Vagina (tissue), 2 donors: ENCODE measurements around the gene AGMAT.

Experiments
- CTCF ChIP-seq, 3 experiments: fragments of 450-650 bp in 2 of 3; fragments of 200-600 bp in 1 of 3; sonication (generic) in 1 of 3; IDR thresholded peaks; one replicate each; pipeline ENCODE4 v1.5.1; 2017 to 2019; ENCODE audit warnings: antibody characterized with exemption in 3 of 3, mild to moderate bottlenecking in 2 of 3, moderate library complexity in 2 of 3
- POLR2A ChIP-seq, 2 donors: fragments of 450-650 bp; IDR thresholded peaks; one replicate each; pipeline ENCODE4 v1.6.1; 2017; ENCODE audit warnings: antibody characterized with exemption in 2 of 2, mild to moderate bottlenecking in 2 of 2, moderate library complexity in 2 of 2
- POLR2AphosphoS5 ChIP-seq, 2 donors: sonication (generic); formaldehyde crosslinking; IDR thresholded peaks; one replicate each; pipeline ENCODE4 v1.9.0; 2017; ENCODE audit warnings: antibody characterized with exemption in 2 of 2, mild to moderate bottlenecking in 2 of 2, low read depth in 1 of 2; ENCODE audit not compliant: insufficient read depth in 1 of 2

DNA sequence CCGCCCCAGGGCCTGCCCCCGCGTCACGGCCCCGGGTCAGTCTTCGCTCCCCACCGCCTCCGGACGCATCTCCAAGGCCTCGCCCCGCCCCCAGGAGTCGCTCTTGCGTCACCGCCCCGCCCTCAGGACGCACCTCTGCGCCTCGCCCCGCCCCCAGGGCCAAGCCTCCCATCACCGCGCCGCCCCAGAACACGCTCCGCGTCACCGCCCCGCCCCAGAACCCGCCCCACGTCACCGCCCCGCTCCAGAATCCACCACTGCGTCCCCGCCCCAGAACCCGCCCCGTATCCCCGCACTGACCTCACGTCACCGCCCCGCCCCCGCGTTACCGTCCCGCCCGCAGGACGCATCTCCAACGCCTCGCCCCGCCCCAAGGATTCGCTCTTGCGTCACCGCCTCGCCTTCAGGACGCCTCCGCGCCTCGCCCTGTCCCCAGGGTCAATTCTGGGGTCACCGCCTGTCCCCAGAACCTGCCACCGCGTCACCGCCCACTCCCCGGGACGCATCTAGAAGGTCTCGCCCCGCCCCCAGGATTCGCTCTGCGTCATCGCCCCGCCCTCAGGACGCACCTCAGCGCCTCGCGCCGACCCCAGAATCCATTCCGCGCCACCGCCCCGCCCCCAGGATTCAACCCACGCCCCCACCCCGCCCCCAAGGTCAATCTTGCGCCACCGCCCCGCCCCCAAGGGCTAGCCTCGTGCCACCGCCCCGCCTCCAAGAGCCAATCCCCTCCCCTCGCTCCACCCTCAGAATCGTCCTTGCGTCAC lies 60.4 kb downstream of the AGMAT start:
- TF ChIP-seq CTCF (IDR thresholded peaks at IDR 0.05) (no peak), POLR2A (IDR thresholded peaks at IDR 0.05) (no peak), POLR2AphosphoS5 (IDR thresholded peaks at IDR 0.05; ENCODE audit: insufficient read depth in 1 of 2, low read depth in 1 of 2) (no peak)
